ENCODE data around the gene RARRES1.
A peak's percentile ranks its signal among the peaks of the same experiment; 100 is the strongest.

The RARRES1 gene, protein sequence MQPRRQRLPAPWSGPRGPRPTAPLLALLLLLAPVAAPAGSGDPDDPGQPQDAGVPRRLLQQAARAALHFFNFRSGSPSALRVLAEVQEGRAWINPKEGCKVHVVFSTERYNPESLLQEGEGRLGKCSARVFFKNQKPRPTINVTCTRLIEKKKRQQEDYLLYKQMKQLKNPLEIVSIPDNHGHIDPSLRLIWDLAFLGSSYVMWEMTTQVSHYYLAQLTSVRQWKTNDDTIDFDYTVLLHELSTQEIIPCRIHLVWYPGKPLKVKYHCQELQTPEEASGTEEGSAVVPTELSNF
- total RNA-seq = 5.6 to 22.5 (median 12.3) reads per million in 17 experiments

DNA sequence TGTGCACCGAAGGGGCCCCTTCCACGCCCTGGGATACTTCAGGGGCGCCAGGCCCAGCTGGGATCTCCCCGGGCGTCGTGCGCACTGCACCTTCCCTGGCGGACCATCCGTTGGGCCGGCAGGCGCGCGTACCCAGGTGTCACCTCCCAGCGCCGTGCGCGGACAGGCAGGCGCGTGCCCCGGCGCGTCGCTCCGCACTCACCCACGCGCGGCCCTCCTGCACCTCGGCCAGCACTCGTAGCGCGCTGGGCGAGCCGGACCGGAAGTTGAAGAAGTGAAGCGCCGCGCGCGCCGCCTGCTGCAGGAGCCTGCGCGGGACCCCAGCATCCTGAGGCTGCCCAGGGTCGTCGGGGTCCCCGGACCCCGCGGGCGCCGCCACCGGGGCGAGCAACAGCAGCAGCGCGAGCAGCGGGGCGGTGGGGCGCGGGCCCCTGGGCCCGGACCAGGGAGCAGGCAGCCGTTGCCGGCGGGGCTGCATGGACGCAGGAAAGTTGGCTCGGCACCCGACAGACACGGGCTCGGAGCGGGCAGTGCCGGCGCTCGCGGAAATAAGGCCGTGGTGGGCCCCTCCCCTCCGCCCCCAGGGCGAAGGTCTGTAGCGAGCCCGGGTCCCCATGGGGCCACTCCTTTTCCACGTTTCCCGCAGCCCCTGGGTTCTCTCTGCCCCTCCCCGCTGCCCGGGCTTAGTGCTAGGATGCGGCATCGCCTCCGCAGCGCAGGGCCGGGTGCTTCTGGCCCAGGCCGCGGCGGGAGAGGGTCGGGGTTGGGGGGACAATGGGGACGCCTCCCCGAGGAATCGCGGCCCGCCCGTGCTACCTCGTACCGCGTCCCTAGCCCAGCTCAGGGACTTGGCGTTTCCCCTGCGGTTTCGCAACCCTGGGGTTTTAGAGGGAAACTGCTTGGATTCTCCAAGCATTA, at the start of gene RARRES1:
Gene RARRES1 (minus strand): TSS at position 520 of the 918 bp plus-strand sequence. CDS start 42 bp downstream, at position 478.
- DNase-seq = peak; percentile 66 to 91 (median 82)

GRCh38 chr3:158781849-158782248, 49.6 kb upstream of the RARRES1 start:
- no peak for DNase-seq

DNA sequence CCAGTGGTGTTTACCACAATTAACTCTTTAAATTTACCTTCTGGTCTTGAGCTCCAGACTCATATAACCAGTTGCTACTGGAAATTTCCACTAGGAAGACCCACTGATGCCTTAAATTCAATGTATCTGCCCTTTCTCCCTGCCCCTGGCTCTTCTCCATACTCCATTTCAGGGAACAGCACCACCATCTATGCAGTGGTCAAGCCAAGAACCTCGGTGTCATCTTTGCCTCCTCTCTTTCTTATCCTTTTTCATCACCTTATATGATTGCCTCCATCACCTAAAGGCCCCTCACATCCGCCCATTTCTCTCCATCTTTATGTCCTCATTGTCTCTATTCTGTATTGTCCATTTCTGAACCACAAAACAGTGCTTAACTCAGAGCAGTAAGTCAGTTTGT, 48.9 kb upstream of the RARRES1 start:
- DNase-seq = no peak

DNA sequence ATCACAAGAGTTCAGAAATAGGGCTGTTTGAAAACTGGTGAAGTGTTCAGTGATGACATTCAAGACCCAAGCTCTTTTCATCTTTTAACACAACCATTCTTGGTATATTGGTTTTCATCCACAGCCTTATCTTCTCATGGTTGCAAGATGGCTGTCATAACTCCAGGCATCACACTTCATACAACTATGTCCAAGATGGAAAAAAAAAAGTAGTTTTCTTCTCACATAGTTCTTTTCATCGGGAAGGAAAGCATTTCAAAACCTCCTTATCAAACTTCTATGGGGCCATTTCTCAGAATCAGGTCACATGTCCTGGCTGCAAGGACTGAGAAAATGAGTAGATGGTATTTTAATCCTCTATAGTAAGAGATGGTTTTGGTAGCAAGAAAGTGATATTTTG, 48.5 kb upstream of the RARRES1 start:
- DNase-seq = no peak

- DNase-seq = peak; percentile 50 to 85 (median 68)
These were observed 45.1 kb upstream of the RARRES1 start for GRCh38 chr3:158777161-158777873.

GRCh38 chr3:158776531-158776930, 44.3 kb upstream of the RARRES1 start:
- no peak for DNase-seq

- DNase-seq = peak in 3 of 4 experiments; percentile 30 to 36 (median 33)
These were observed 43.5 kb upstream of the RARRES1 start for GRCh38 chr3:158775426-158776410.

DNA sequence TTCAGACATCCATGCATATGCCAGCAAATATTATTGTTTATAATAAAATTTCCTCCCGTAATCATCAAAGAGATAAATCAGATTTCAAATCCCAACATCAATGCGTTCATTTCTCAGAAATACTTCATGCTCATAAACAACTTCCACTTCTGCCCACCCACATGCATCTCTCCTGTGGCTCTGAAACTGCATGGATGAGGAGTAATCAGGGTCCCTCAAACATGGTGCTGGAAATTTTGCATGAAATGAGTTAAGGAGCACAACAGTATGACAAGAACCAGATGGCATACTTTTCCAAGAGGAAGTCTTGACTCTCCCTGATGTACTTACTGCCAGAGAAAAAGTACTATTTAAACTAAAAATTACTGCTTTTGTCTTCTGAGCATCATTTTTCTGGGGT, 42.7 kb upstream of the RARRES1 start:
- DNase-seq = peak in 3 of 4 experiments; percentile 17 to 38 (median 31)

DNA sequence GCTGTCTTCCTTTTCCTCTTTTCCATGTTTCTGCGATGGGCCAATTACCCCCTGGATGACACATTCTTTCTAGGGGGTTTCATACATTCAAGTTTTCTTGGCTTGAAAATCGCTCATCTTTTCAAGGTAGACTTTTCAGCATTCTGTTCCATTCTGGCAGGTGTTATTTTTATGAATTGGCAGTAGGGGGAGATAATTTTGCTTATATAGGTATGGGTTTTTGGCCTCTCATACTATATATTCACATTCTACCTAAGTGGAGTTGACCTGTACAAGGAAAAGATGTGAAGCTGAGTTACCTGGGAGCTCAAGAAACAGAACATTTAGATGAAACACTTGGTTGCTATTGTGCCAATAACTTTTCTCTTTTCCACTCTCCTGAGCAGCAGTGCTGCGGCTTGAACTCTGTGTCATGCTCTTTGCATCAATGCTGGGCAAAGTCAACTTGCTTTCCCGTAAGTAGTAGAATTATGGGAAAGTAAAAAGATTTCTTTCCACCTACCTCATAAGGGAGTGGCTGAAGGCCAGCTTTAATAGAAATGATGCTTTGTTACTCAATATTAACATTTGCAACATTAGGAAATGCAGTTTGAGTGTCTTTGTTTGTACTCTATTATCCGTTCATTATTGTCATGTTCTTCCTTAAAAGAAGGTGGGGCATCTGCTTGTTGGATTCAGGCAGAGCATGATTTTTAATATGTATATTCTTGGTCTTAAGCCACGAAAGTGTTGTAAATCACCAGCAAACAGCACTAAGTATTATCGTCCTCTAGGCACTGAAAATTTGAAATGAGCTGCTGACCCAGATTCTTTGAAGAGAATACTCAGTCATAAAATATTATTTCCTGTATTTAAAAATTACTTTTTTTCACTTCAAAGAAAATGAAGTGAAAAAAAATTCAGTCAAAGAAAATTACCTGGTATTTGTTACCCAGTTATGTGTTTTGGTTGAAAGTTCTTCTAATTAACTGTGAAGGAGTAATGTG, 41.9 kb upstream of the RARRES1 start:
- DNase-seq = no peak

DNA sequence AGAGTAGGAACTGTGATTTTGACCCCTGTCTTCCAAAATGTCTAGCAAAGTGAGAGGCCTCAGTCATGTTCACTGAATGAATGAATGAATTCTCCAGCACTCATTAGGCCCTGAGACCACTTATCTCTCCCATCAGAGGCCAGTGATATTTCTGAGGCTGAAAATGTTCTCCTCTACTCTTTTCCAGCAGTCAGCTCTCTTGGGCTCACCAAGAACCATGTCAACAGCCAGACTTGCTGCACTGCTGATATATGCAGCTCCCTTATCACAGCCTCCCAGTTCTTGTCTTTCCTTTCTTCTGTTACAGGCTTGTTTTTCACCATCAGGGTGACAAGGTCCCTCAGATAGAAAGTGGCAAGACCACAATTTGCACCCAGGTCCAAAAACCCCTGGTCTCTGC, 40.9 kb upstream of the RARRES1 start:
- no peak for DNase-seq

DNA sequence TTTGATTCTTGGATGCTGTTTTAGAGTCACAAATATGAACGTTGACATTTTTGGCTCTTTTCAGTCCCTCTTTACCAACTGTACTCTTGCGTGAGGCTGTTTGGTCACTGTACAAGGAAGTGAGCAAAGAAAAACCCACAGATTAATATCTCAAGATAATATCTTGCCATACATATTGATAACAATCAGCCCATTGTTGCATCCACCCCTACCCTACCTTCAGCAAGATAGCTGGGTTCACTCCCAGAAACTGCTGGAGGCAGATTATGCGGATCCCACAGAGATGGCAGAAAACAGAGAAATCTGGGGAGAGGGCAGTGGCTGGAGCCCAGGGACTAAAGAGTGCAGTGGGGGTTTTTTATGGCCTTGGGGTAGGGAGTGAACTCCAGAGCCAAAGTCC, 39.7 kb upstream of the RARRES1 start:
- DNase-seq = no peak

GRCh38 chr3:158771577-158771976, 39.3 kb upstream of the RARRES1 start:
- no peak for DNase-seq

DNA sequence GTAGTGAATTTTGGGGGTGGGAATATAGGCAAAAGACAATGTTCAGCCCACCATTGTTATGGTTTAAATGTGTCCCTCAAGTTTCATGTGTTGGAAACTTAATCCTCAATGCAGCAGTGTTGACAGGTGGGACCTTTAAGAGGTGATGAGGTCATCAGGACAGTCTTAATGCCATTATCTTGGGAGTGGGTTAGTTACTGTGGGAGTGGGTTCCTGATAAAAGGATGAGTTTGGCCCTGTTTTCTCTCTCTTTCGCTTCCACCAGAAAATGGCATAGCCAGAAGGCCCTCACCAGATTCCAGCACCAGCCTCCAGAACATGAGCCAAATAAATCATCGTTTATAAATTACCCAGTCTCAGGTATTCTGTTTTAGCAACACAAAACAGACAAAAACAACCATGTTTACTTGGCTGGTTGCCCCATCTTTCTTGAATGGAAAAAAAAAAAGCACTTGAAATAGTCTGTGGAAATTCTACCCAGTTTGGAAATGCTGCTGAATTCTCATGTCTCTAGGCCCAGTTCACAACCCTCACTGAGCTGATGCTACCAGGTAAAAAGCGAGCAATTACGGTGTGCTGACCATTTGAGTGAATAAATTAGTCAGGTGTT, 38.6 kb upstream of the RARRES1 start:
- DNase-seq = no peak

- no peak for DNase-seq
These were observed 37.9 kb upstream of the RARRES1 start for GRCh38 chr3:158769952-158770740.

DNA sequence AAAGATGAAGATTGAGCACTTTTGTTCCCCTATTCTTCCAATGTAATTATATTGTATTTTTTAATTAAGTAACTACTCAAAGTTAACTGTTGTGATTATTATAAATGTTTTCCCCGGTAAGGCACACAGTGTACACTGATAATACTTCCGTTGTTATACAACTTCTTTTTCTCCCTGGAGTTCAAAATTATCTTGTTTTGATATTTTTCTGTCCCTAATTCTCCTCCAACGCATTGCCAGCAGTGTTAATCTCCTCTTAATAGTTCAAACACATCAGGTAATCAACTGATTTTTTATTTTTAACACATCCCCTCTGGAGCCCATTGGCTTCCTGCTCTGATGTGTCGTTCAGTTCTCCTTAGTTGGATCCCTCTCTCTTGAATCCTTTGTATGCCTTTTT, 37.3 kb upstream of the RARRES1 start:
- no peak for DNase-seq

DNA sequence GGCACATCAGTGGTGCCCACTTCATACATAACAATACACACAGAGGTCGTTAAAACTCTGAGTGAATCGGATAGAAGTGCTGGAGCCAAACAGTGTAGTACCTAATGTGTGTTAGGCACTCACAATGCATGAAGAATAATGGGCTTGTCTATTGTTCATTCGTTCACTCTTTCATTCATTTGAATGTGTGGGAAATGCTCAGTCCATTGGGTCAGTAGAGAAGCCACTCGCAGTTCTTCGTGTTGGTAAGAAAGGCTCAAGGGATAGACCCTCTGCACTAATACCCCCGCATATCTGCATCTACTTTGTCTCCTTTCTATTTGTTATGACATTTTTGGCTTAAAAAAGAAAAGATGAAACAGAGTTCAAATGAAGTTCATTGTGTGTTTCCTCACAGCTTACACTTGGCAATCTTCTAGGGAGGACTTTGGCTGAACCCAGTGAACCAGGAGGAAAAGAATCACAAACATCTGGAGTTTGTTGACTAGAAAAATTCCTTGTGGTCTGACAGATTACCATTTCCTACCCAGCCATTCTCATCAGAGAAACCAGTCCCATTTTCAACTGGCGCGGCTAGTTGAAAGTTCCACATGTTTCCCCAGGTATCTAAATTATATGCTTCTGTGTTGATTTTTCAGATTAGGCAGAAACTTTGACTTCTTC, 36.8 kb upstream of the RARRES1 start:
- DNase-seq = no peak

DNA sequence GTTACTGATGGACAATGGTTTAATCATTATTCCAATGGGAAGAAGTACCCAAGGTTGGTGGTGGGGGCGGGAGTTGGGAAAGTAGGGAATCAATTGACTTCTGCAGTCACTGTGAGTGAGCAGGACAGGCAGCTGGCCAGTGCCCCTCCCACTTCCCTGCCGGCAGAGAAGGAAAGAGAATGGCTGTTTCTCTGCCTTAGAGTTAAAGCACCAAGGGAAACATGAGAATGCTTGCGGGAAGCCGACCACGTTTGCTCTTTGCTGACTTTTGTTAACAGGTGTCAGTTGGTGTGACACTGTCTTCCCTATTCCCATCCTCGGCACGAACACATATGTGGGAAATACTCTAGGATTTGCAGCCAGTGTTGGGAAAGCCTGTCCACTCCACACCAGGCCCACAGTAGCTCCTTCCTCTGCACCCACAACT, 36.1 kb upstream of the RARRES1 start:
- peak in 1 of 4 experiments; percentile 47 for DNase-seq

DNA sequence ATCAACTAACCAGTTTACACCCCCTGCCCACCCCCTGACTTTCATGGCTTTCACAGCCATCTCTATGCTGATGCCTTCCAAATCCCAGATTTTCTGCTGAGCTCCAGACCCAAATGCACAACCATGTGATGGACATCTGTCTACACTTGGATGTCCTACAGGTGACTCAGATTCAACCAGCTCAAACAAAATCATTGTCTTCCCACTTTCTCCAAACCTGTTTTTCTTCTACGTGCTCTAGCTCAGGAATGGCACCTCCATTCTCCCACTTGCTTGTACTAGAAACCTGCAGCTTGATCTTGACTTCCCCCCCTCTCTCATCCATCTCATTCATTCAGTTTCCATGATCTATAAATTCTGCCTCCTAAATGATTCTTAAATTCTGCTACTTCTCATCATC, 34.1 kb upstream of the RARRES1 start:
- no peak for DNase-seq
